Erythroblast (primary cell): ENCODE data around the gene RAC2.

Experiments
- GATA1 ChIP-seq: IDR thresholded peaks from 2 replicates; pipeline ENCODE4 v1.6.1; 2011; ENCODE audit warnings: low read depth, mild to moderate bottlenecking, control low read depth, low read length, moderate library complexity
- POLR2A ChIP-seq: IDR thresholded peaks from 2 replicates; pipeline ENCODE4 v1.6.1; 2011; ENCODE audit warnings: mild to moderate bottlenecking, low read length

GRCh38 chr22:37210041-37210803 is 33.8 kb downstream of the RAC2 start:
- no peak for TF ChIP-seq POLR2A
- no peak for TF ChIP-seq GATA1
